Activated B cell treated with CpG ODN at 0.5 μM for 24 hours (primary cell): ENCODE results near the gene EFCAB11. TPM values are rescaled to one million over a fixed set of nuclear protein-coding genes. Genes with fewer than 3 reads are reported as not detected.
"Not testable (repeated sequence)": the region's sequence is repeated elsewhere in the genome, so short reads cannot be mapped to it uniquely, and the experiment has no call there.

ENCODE experiments used
- ATAC-seq: fragments of 200-7000 bp; cut with Tn5 transposase; one replicate; pipeline ENCODE4 v1.10.0; 2021; ENCODE audit warnings: low read depth, mild to moderate bottlenecking, moderate library complexity
- CTCF ChIA-PET: fragments of 350-600 bp; sonication (Branson Sonifier 250); formaldehyde crosslinking; loops from one replicate; lab custom pipeline; 2021; ENCODE audit warnings: antibody characterized with exemption; lab: Charles Lee
- POLR2A ChIA-PET: fragments of 350-600 bp; sonication (Branson Sonifier 250); formaldehyde crosslinking; loops from one replicate; lab custom pipeline; 2021; ENCODE audit warnings: antibody characterized with exemption; lab: Charles Lee
- DNase-seq: peaks from one replicate; pipeline ENCODE4 v3.0.0; 2022
- H3K27ac Mint-ChIP-seq: one replicate; pipeline ENCODE4 v1.8.0; 2020; ENCODE audit warnings: mixed read lengths
- H3K27me3 Mint-ChIP-seq: one replicate; pipeline ENCODE4 v1.8.0; 2021; ENCODE audit warnings: mixed read lengths
- H3K36me3 Mint-ChIP-seq: one replicate; pipeline ENCODE4 v1.8.0; 2021; ENCODE audit warnings: low read depth, mixed read lengths
- H3K4me1 Mint-ChIP-seq: one replicate; pipeline ENCODE4 v1.8.0; 2021; ENCODE audit warnings: mixed read lengths
- H3K4me3 Mint-ChIP-seq: one replicate; pipeline ENCODE4 v1.8.0; 2020; ENCODE audit warnings: mild to moderate bottlenecking, mixed read lengths
- H3K9me3 Mint-ChIP-seq: one replicate; pipeline ENCODE4 v1.8.0; 2020; ENCODE audit warnings: mixed read lengths
- CTCF ChIP-seq: fragments of 200-600 bp; IDR thresholded peaks from one replicate; pipeline ENCODE4 v1.8.0; 2022; ENCODE audit warnings: antibody characterized with exemption, mild to moderate bottlenecking
- intact Hi-C: fragments of 100-400 bp; cut with micrococcal nuclease; formaldehyde crosslinking; loops from one replicate; pipeline ENCODE4 v1.15.1; 2024
- total RNA-seq: library from RNA; stranded (reverse); gene quantifications from 2 replicates; pipeline ENCODE4 v1.2.3, GENCODE V29; 2022

The EFCAB11 gene
- total RNA-seq, 1 donor from 2014 or later = 7.5 TPM

- peaks cover 3% of the 10 kb centered on the region for H3K4me1 Mint-ChIP-seq
- CTCF ChIA-PET = interaction anchor here (0.9 to 3.8 kb wide), 5 partner anchors 11 to 873 kb away, joined by 3 to 22 read pairs (median 5); no protein-coding TSS in a partner anchor
- ATAC-seq = no peak
- no peak for DNase-seq
- no peaks in the 10 kb centered on the region for H3K36me3 Mint-ChIP-seq
- no peak for TF ChIP-seq CTCF
- H3K4me3 Mint-ChIP-seq = no peak overlapping the region
- H3K27ac Mint-ChIP-seq = no peak overlapping the region
- intact Hi-C loops = loop anchor here (1.0 to 5.0 kb wide), 4 partner anchors 129 to 861 kb away; no protein-coding TSS in a partner anchor
- POLR2A ChIA-PET = no interaction called here
- peaks cover under 1% of the 10 kb centered on the region for H3K9me3 Mint-ChIP-seq
- H3K27me3 Mint-ChIP-seq = no peaks in the 10 kb centered on the region
Measured at GRCh38 chr14:89900802-89901201, 53.7 kb downstream of the EFCAB11 start.

- H3K27ac Mint-ChIP-seq = no peak overlapping the region
- POLR2A ChIA-PET = no interaction called here
Measured at GRCh38 chr14:89899917-89900663, 54.4 kb downstream of the EFCAB11 start.

DNA sequence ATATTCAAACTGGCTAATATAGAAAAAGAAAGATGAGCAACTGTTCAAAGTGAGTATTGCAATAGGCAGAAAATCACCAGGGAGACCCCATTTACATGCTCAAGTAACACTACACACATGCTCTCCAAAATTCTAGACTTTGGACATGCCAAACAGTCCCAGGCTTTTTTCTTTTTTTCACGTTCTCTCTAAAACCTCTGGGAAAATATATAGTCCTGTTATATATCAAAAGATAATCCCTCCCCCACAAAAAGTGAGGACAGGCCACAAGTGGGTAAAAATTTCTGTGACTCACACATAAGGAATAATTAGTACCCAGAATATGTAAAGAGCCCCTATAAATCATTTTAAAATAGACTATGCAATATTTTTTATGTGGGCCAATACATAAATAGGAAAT is 55.2 kb downstream of the EFCAB11 start:
- ChIA-PET CTCF (interaction anchor here (0.6 to 3.8 kb wide), 5 partner anchors 12 to 872 kb away, joined by 3 to 22 read pairs (median 5); no protein-coding TSS in a partner anchor), POLR2A (no interaction called here)
- TF ChIP-seq CTCF = no peak
- H3K4me3 Mint-ChIP-seq = no peak overlapping the region
- H3K9me3 Mint-ChIP-seq = peaks cover 2% of the 10 kb centered on the region
- no peaks in the 10 kb centered on the region for H3K27me3 Mint-ChIP-seq
- H3K4me1 Mint-ChIP-seq = peaks cover 3% of the 10 kb centered on the region
- ATAC-seq (no peak), DNase-seq (no peak)
- no peaks in the 10 kb centered on the region for H3K36me3 Mint-ChIP-seq
- no peak overlapping the region for H3K27ac Mint-ChIP-seq
- intact Hi-C loops = loop anchor here (1.0 kb wide), 1 partner anchor 872 kb away; no protein-coding TSS in a partner anchor

More at GRCh38 chr14:89899917-89900663, 54.4 kb downstream of the EFCAB11 start:
- H3K4me1 Mint-ChIP-seq = peaks cover 3% of the 10 kb centered on the region
- DNase-seq (no peak), ATAC-seq (peak; percentile 31)
- H3K4me3 Mint-ChIP-seq = no peak overlapping the region
- CTCF ChIA-PET = interaction anchor here (0.6 to 3.8 kb wide), 6 partner anchors 11 to 873 kb away, joined by 3 to 22 read pairs (median 4); no protein-coding TSS in a partner anchor
- H3K36me3 Mint-ChIP-seq = no peaks in the 10 kb centered on the region
- intact Hi-C loops = loop anchor here (1.0 to 5.0 kb wide), 5 partner anchors 128 to 873 kb away; no protein-coding TSS in a partner anchor
- peaks cover 2% of the 10 kb centered on the region for H3K9me3 Mint-ChIP-seq
- no peak for TF ChIP-seq CTCF
- H3K27me3 Mint-ChIP-seq = no peaks in the 10 kb centered on the region

DNA sequence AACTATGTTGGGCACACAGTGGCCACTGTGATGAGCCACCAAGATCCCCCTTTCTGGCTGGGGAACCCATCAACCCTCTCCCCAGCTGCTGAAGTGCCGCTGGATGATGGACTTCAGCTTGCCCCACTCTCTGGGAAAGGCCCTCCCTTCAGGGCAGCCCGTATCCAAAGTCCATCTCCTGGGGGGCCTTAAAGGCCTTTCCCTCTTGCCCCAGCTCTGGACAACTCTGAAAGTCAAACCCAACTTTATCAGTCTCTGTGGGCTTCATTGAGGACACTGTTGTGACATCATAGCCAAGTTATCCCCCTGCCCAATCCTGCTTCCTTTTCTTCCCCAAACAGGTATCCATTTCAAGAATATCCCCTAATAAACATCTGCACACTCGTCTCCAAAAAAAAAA is 61.1 kb downstream of the EFCAB11 start:
- not testable (repeated sequence) for H3K4me3 Mint-ChIP-seq, H3K27me3 Mint-ChIP-seq, ATAC-seq

DNA sequence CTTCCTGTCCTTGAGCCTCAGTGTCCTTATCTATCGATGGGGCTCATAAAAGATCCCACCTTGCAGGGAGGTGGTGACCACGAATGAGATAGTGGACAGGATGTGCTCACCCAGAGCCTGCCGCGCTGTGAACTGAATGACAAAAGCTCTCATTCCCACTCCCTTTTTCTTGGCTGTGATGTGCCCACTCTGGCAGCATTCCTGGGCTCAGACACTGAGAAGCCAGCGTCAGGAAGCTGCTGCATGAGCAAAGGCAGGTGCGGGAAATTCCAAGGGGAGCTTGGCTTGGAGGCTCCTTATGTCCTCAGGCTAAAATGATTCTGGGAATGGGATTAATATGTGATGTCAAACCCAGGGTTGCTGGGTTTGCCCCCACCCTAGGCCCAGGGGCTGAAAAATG is 61.6 kb downstream of the EFCAB11 start:
- H3K4me3 Mint-ChIP-seq = no peak overlapping the region
- ATAC-seq = no peak
- ChIA-PET POLR2A (no interaction called here), CTCF (no interaction called here)
- H3K27me3 Mint-ChIP-seq = no peaks in the 10 kb centered on the region
- no peak overlapping the region for H3K27ac Mint-ChIP-seq
- intact Hi-C loops = no loop called here
- no peak for DNase-seq
- H3K36me3 Mint-ChIP-seq = peaks cover 8% of the 10 kb centered on the region
- no peaks in the 10 kb centered on the region for H3K4me1 Mint-ChIP-seq
- TF ChIP-seq CTCF = no peak
- peaks cover 10% of the 10 kb centered on the region for H3K9me3 Mint-ChIP-seq

More for the DNA sequence above, 61.1 kb downstream of the EFCAB11 start:
- POLR2A ChIA-PET, H3K9me3 Mint-ChIP-seq, DNase-seq, H3K27ac Mint-ChIP-seq, H3K4me1 Mint-ChIP-seq, CTCF ChIA-PET, intact Hi-C loops, H3K36me3 Mint-ChIP-seq: not testable (repeated sequence)

DNA sequence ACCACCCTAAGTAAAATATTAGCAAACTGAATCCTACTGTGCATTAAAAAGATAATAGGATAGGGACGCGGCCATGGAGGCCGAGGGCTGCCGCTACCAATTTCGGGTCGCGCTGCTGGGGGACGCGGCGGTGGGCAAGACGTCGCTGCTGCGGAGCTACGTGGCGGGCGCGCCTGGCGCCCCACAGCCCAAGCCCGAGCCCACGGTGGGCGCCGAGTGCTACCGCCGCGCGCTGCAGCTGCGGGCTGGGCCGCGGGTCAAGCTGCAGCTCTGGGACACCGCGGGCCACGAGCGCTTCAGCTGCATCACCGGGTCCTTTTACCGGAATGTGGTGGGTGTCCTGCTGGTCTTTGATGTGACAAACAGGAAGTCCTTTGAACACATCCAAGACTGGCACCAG is 62.8 kb downstream of the EFCAB11 start:
- DNase-seq, H3K4me3 Mint-ChIP-seq, CTCF ChIA-PET, H3K36me3 Mint-ChIP-seq, intact Hi-C loops, H3K27ac Mint-ChIP-seq, POLR2A ChIA-PET, H3K9me3 Mint-ChIP-seq, H3K4me1 Mint-ChIP-seq, H3K27me3 Mint-ChIP-seq, ATAC-seq: not testable (repeated sequence)
